ENCODE measurements around the gene IFT57.

DNA sequence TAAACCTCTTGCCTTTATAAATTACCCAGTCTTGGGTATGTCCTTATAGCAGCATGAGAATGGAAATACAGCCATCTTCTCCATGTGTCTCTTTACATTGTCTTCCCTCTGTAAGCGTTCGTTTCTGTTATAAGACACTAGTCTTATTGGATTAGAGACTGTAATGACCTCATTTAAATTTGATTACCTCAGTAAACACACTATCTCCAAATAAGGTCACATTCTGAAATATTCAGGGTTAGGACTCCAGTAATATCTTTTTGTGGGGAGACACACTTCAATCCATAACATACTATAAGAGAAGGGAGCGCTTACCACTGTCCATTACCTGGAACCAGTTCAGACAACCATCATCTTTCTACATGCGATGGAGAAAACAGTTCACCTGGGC is 97.1 kb downstream of the IFT57 start:
- TF ChIP-seq, protein P1, sequence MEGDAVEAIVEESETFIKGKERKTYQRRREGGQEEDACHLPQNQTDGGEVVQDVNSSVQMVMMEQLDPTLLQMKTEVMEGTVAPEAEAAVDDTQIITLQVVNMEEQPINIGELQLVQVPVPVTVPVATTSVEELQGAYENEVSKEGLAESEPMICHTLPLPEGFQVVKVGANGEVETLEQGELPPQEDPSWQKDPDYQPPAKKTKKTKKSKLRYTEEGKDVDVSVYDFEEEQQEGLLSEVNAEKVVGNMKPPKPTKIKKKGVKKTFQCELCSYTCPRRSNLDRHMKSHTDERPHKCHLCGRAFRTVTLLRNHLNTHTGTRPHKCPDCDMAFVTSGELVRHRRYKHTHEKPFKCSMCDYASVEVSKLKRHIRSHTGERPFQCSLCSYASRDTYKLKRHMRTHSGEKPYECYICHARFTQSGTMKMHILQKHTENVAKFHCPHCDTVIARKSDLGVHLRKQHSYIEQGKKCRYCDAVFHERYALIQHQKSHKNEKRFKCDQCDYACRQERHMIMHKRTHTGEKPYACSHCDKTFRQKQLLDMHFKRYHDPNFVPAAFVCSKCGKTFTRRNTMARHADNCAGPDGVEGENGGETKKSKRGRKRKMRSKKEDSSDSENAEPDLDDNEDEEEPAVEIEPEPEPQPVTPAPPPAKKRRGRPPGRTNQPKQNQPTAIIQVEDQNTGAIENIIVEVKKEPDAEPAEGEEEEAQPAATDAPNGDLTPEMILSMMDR (IDR thresholded peaks at IDR 0.05 in 8 of 11, conservative IDR thresholded peaks at IDR 0.05 in 3 of 11): no peak
- TF ChIP-seq POLR2AphosphoS5 (IDR thresholded peaks at IDR 0.05): no peak

Measured in spleen (tissue), 7 donors.